Activated CD4-positive, alpha-beta T cell treated with anti-CD3 and anti-CD28 coated beads, Interleukin-2, amount 10 ng/mL, durations not matched to agents 24 days and 14 days (primary cell): ENCODE data around the gene DAZAP1. TPM values are rescaled to one million over a fixed set of nuclear protein-coding genes. Genes with fewer than 3 reads are reported as not detected.

Experiments used
- DNase-seq: peaks from one replicate; pipeline ENCODE4 v3.0.0; 2022
- H3K27ac Mint-ChIP-seq: one replicate; pipeline ENCODE4 v1.8.0; 2022; ENCODE audit warnings: mild to moderate bottlenecking, mixed read lengths
- H3K27me3 Mint-ChIP-seq: one replicate; pipeline ENCODE4 v1.8.0; 2022; ENCODE audit warnings: mixed read lengths
- H3K36me3 Mint-ChIP-seq: one replicate; pipeline ENCODE4 v1.8.0; 2022; ENCODE audit warnings: low read depth, mild to moderate bottlenecking, mixed read lengths
- H3K4me1 Mint-ChIP-seq: one replicate; pipeline ENCODE4 v1.8.0; 2021; ENCODE audit warnings: mixed read lengths
- H3K4me3 Mint-ChIP-seq: one replicate; pipeline ENCODE4 v1.8.0; 2022; ENCODE audit warnings: mild to moderate bottlenecking, moderate library complexity, mixed read lengths
- H3K9me3 Mint-ChIP-seq: one replicate; pipeline ENCODE4 v1.8.0; 2021; ENCODE audit warnings: mixed read lengths
- intact Hi-C: fragments of 100-400 bp; cut with micrococcal nuclease; formaldehyde crosslinking; loops from one replicate; pipeline ENCODE4 v1.15.1; 2023
- total RNA-seq: library from RNA; stranded (reverse); gene quantifications from 2 replicates; pipeline ENCODE4 v1.2.3, GENCODE V29; 2022

The DAZAP1 gene
- total RNA-seq, 1 donor from 2014 or later: 323 TPM

- intact Hi-C loops: no loop called here
- Mint-ChIP-seq H3K27ac (no peak overlapping the region), H3K9me3 (no peaks in the 10 kb centered on the region), H3K4me3 (no peak overlapping the region), H3K27me3 (no peaks in the 10 kb centered on the region), H3K36me3 (peaks cover 4% of the 10 kb centered on the region), H3K4me1 (peaks cover 13% of the 10 kb centered on the region)
- no peak for DNase-seq
These were observed 74.0 kb downstream of the DAZAP1 start for GRCh38 chr19:1481224-1481892.

DNA sequence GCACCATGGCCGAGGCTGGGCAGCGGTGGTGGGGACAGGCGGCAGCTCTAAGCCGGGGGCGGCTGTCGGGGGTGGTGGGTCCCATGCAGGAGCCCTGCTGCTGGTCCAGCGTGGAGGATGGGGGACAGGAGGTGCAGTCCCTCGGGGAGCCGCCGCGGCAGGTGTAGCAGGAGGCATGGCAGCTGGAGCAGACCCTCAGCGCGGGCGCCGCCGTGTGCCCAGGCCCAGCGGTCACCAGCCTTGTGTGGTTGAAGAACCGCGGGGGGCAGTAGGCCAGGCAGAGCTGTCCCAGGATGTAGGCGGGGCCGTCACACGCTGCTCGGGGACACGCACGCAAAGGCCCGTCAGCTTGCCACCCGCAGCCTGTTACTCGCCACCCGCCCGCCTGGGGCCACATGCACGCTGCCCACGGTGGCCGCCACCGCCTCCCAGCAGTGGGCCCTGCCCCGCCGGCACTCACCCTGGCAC lies 74.5 kb downstream of the DAZAP1 start:
- H3K27ac Mint-ChIP-seq: no peak overlapping the region
- DNase-seq: no peak
- peaks cover 13% of the 10 kb centered on the region for H3K4me1 Mint-ChIP-seq

GRCh38 chr19:1482361-1483130 lies 75.2 kb downstream of the DAZAP1 start:
- Mint-ChIP-seq H3K4me1 (peaks cover 11% of the 10 kb centered on the region), H3K36me3 (peaks cover 3% of the 10 kb centered on the region), H3K4me3 (no peak overlapping the region), H3K27me3 (no peaks in the 10 kb centered on the region), H3K27ac (no peak overlapping the region), H3K9me3 (no peaks in the 10 kb centered on the region)
- intact Hi-C loops: no loop called here
- DNase-seq: no peak

More for the DNA sequence above, 74.5 kb downstream of the DAZAP1 start:
- Mint-ChIP-seq H3K27me3 (no peaks in the 10 kb centered on the region), H3K4me3 (no peak overlapping the region), H3K9me3 (no peaks in the 10 kb centered on the region), H3K36me3 (peaks cover 4% of the 10 kb centered on the region)
- intact Hi-C loops: no loop called here

- Mint-ChIP-seq H3K27ac (no peak overlapping the region), H3K9me3 (no peaks in the 10 kb centered on the region), H3K36me3 (peaks cover 3% of the 10 kb centered on the region), H3K4me1 (peaks cover 5% of the 10 kb centered on the region), H3K4me3 (no peak overlapping the region), H3K27me3 (no peaks in the 10 kb centered on the region)
- intact Hi-C loops: no loop called here
- DNase-seq: no peak
These were observed 76.0 kb downstream of the DAZAP1 start for GRCh38 chr19:1483131-1483978.

- Mint-ChIP-seq H3K27me3 (no peaks in the 10 kb centered on the region), H3K9me3 (no peaks in the 10 kb centered on the region), H3K4me3 (no peak overlapping the region), H3K27ac (no peak overlapping the region), H3K4me1 (peaks cover 3% of the 10 kb centered on the region), H3K36me3 (peaks cover 2% of the 10 kb centered on the region)
- intact Hi-C loops: no loop called here
- no peak for DNase-seq
These were observed 76.6 kb downstream of the DAZAP1 start for GRCh38 chr19:1483979-1484428.

Other genes with a start within 250 kb of the DAZAP1 start
- 97.1 and 98.9 TPM in 2 replicates for gene SBNO2, start 233.3 kb upstream of the DAZAP1 start, total RNA-seq
- 70.3 and 70.9 TPM in 2 replicates for gene STK11, start 201.8 kb upstream of the DAZAP1 start, total RNA-seq
- gene CBARP, start 169.6 kb upstream of the DAZAP1 start, total RNA-seq: 1.7 and 1.9 TPM in 2 replicates
- 254 and 269 TPM in 2 replicates for gene ATP5F1D, start 165.8 kb upstream of the DAZAP1 start, total RNA-seq
- gene MIDN, start 159.0 kb upstream of the DAZAP1 start, total RNA-seq: 72.3 and 82.4 TPM in 2 replicates
- 237 TPM in 2 replicates for gene CIRBP, start 138.3 kb upstream of the DAZAP1 start, total RNA-seq
- 115 and 126 TPM in 2 replicates for gene FAM174C, start 132.1 kb upstream of the DAZAP1 start, total RNA-seq
- not detected in 2 replicates for gene EFNA2, start 121.7 kb upstream of the DAZAP1 start, total RNA-seq
- 108 and 110 TPM in 2 replicates for gene NDUFS7, start 23.7 kb upstream of the DAZAP1 start, total RNA-seq
- gene GAMT, start 6.0 kb upstream of the DAZAP1 start, total RNA-seq: 28.8 and 32.6 TPM in 2 replicates
- 1,536 and 1,542 TPM in 2 replicates for gene RPS15, start 30.8 kb downstream of the DAZAP1 start, total RNA-seq
- 0.16 and 0.24 TPM in 2 replicates for gene APC2, start 42.5 kb downstream of the DAZAP1 start, total RNA-seq
- 34.0 and 38.0 TPM in 2 replicates for gene C19orf25, start 71.6 kb downstream of the DAZAP1 start, total RNA-seq
- 1.0 and 1.6 TPM in 2 replicates for gene PCSK4, start 82.8 kb downstream of the DAZAP1 start, total RNA-seq
- gene REEP6, start 83.6 kb downstream of the DAZAP1 start, total RNA-seq: 1.1 and 1.7 TPM in 2 replicates
- 5.4 and 6.6 TPM in 2 replicates for gene ADAMTSL5, start 105.4 kb downstream of the DAZAP1 start, total RNA-seq
- gene PLK5, start 116.5 kb downstream of the DAZAP1 start, total RNA-seq: not detected in 2 replicates
- 15.9 and 16.1 TPM in 2 replicates for gene MEX3D, start 160.7 kb downstream of the DAZAP1 start, total RNA-seq
- 132 and 140 TPM in 2 replicates for gene MBD3, start 185.3 kb downstream of the DAZAP1 start, total RNA-seq
- 194 and 195 TPM in 2 replicates for gene UQCR11, start 197.9 kb downstream of the DAZAP1 start, total RNA-seq
- 147 and 154 TPM in 2 replicates for gene TCF3, start 245.0 kb downstream of the DAZAP1 start, total RNA-seq